Fibroblast of mammary gland (primary cell): Measurements from ENCODE around the gene GBA2.
A peak's percentile ranks its signal among the peaks of the same experiment; 100 is the strongest.

Experiments used
- DNase-seq: peaks from one replicate; pipeline ENCODE4 v3.0.0-alpha.2; 2010; ENCODE audit warnings: low read depth
- H3K4me3 ChIP-seq: 2 replicates; pipeline ENCODE4 v1.5.1; 2011; ENCODE audit warnings: low read depth, mild to moderate bottlenecking, low read length, moderate library complexity; ENCODE audit not compliant: control insufficient read depth
- TF ChIP-seq, protein P1 (sequence below): conservative IDR thresholded peaks from 2 replicates; pipeline ENCODE4 v1.5.1; 2011; ENCODE audit warnings: low read depth, low read length, inconsistent platforms; ENCODE audit not compliant: control insufficient read depth, insufficient read depth

GBA2 gene

DNA sequence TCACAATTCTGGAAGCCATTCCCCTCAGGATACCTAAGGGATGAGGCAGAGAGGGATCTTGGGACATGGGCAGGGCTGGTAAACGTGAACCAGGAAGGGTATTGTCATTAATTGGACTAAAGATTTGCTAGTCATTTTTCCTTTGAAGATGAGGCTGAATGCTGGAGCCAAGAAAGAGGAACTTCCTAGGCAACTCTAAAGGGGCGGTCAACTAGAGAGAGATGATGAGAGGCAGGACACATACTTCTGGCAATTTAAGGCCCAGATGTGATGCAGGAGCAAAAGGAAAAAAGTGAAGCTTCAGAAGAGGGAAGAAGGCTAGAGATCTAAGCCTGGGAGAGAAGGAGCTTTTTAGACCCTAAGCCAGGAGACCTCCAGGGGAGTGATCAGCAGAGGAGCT lies 5.6 kb downstream of the GBA2 start:
- no peak overlapping the region for H3K4me3 ChIP-seq
- no peak for DNase-seq
- TF ChIP-seq, protein P1, sequence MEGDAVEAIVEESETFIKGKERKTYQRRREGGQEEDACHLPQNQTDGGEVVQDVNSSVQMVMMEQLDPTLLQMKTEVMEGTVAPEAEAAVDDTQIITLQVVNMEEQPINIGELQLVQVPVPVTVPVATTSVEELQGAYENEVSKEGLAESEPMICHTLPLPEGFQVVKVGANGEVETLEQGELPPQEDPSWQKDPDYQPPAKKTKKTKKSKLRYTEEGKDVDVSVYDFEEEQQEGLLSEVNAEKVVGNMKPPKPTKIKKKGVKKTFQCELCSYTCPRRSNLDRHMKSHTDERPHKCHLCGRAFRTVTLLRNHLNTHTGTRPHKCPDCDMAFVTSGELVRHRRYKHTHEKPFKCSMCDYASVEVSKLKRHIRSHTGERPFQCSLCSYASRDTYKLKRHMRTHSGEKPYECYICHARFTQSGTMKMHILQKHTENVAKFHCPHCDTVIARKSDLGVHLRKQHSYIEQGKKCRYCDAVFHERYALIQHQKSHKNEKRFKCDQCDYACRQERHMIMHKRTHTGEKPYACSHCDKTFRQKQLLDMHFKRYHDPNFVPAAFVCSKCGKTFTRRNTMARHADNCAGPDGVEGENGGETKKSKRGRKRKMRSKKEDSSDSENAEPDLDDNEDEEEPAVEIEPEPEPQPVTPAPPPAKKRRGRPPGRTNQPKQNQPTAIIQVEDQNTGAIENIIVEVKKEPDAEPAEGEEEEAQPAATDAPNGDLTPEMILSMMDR: no peak

DNA sequence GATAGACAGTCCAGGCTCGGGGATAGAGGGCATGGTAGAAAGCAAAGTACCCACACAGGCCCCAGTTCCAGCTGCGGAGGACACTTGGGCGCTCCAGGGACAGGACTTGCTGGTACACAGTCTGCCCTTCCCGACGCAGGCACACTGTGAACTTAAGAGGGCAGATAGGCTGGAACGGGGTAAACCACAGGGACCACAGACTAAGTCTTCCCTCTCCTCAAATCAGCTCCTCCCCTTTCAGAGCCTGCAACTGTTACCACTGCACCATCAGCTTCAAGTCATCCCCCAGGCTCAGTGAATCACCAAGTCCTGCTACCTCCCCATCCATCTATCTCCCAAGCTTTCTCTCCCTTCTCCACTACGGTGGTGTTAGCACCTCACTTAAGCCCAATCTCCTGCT lies 7.3 kb downstream of the GBA2 start:
- TF ChIP-seq, protein P1: no peak
- DNase-seq: no peak
- H3K4me3 ChIP-seq: no peak overlapping the region

DNA sequence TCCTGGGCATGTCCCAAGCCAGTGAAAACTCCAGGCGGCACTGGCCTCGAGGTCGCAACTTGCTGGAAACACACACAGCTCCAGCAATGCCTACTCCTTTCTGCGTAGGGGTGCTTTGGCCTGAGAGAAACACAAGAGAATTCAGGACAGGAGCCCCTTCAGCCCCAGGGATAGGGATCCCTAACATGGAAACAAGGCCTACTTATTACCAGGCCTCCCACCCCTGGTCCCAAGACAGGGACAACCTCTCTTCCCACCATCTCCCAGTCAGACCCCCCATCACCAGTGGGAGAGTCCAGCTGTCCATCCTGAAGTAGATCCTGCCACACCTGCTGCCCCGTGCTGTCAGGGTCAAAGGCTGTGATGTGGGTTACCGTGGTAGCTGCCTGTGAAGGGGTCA lies 8.8 kb downstream of the GBA2 start:
- H3K4me3 ChIP-seq: no peak overlapping the region
- TF ChIP-seq, protein P1: no peak
- DNase-seq: no peak

DNA sequence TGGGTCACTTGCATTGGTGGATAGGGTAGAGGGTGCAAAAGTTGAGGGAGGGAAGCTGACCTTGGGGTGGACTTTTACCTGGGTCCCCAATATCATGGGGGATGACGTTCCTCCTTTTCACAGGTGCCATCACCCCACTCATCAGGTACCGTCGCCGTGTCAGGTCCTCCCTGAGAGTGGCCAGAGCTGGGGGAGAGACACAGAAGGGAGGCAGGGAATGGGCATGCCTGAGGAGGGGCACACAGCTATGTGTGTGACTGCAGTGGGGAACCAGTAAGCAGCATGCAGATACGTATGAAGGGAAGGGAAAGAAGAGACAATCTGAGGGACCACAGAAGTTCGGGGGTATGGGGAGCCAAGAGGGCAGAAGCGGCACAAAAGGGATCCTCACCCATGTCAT lies 10.1 kb downstream of the GBA2 start:
- DNase-seq: no peak
- no peak overlapping the region for H3K4me3 ChIP-seq
- TF ChIP-seq, protein P1: no peak

DNA sequence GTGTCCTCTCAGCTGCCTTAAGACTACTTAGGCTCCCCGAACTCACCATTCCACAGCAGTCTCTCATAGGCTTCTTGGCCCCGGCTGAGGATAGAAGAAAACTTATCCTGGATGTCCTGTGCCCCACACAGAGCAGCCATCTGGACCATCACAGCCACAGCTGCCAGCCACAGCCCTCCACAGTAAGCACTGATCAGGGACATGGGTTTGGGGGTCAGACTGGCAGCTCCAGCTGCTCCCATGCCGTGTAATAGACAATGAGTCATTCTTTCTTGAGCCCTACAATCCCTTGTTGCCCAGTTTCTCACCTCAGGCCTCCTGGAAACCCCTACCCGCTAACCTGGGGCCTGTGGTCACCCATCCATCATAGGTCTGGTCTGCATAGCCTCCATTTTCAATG lies 10.8 kb downstream of the GBA2 start:
- TF ChIP-seq, protein P1: no peak
- no peak overlapping the region for H3K4me3 ChIP-seq
- no peak for DNase-seq

DNA sequence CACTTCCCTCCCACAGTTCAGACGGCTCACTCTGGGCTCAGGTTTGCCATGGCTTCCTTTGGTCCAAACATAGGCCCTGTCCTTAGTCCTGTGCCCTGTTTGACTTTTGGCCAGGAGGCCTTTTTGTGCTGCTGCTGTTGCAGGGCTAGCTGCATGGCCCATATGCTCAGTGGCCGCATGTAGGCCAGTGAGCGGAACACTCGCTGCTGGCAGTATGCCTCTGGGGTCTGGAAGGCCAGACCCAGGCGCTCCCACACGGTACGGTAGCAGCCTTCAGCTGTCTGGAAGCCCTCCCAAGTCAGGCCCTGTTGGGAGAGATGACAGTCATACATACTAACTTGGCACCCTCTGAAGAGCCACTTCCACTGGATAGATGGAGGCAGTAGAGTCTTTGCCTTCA lies 11.9 kb downstream of the GBA2 start:
- TF ChIP-seq, protein P1: no peak
- DNase-seq: no peak
- no peak overlapping the region for H3K4me3 ChIP-seq

DNA sequence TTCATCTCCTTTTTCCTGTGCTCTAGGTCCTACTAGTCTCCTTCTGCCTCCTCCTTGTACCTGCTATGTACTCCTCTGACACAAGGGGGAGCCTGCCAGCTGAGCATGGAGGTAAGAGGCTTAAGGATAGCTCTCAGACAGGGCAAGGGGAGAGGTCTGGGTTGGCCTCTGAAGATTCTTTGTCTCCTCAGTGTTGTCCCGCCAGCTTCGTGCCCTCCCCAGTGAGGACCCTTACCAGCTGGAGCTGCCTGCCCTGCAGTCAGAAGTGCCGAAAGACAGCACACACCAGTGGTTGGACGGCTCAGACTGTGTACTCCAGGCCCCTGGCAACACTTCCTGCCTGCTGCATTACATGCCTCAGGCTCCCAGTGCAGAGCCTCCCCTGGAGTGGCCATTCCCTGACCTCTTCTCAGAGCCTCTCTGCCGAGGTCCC lies 12.8 kb downstream of the GBA2 start:
- no peak overlapping the region for H3K4me3 ChIP-seq
- peak; percentile 79 for DNase-seq
- TF ChIP-seq, protein P1: peak; percentile 94
